ENCODE data around the gene SLX4IP.

DNA sequence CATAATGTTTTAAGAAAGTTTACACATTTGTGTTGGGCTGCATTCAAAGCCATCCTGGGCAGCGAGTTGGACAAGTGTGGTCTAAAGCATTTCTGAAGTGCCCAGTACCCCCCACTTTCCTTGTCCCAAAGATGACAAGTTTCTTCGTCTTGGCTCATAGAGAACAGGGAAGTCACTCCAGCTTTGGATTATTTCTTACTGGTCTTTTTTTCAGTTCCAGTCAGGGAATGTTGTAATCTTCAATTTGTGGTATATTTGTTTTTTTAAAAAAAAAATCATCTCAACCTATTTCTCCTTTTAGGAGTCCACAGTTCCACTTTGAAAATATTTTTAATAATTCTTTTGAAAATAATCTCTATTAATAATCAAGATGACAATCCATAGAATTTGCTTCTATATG is 34.0 kb downstream of the SLX4IP start:
- TF ChIP-seq, protein P1, sequence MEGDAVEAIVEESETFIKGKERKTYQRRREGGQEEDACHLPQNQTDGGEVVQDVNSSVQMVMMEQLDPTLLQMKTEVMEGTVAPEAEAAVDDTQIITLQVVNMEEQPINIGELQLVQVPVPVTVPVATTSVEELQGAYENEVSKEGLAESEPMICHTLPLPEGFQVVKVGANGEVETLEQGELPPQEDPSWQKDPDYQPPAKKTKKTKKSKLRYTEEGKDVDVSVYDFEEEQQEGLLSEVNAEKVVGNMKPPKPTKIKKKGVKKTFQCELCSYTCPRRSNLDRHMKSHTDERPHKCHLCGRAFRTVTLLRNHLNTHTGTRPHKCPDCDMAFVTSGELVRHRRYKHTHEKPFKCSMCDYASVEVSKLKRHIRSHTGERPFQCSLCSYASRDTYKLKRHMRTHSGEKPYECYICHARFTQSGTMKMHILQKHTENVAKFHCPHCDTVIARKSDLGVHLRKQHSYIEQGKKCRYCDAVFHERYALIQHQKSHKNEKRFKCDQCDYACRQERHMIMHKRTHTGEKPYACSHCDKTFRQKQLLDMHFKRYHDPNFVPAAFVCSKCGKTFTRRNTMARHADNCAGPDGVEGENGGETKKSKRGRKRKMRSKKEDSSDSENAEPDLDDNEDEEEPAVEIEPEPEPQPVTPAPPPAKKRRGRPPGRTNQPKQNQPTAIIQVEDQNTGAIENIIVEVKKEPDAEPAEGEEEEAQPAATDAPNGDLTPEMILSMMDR (IDR thresholded peaks at IDR 0.05 in 8 of 11, conservative IDR thresholded peaks at IDR 0.05 in 3 of 11): no peak
- TF ChIP-seq POLR2A (IDR thresholded peaks at IDR 0.05): no peak
- no peak for TF ChIP-seq POLR2AphosphoS5 (IDR thresholded peaks at IDR 0.05)
